Prostate gland (tissue), 2 donors: Measurements from ENCODE around the gene ATP8B3. TPM values are rescaled to one million over a fixed set of nuclear protein-coding genes. Genes with fewer than 3 reads are reported as not detected.

Source experiments
- DNase-seq: peaks from one replicate; pipeline ENCODE4 v3.0.0-alpha.2; 2019; ENCODE audit warnings: low spot score
- H3K27ac ChIP-seq, 2 donors: fragments of 200-600 bp; sonication (generic); 2 replicates each; pipeline ENCODE4 v1.5.1; 2017 to 2019
- H3K27me3 ChIP-seq: fragments of 200-600 bp; sonication (generic); replicated peaks from 2 replicates; pipeline ENCODE4 v1.5.1; 2019; ENCODE audit not compliant: insufficient read depth
- H3K36me3 ChIP-seq, 2 donors: fragments of 200-600 bp; sonication (generic); 1 replicate in 1 of 2; 2 replicates in 1 of 2; pipeline versions ENCODE4 v1.5.1 to v1.8.1; 2017 to 2019
- H3K4me1 ChIP-seq: fragments of 200-600 bp; sonication (generic); replicated peaks from 2 replicates; pipeline ENCODE4 v1.5.1; 2019
- H3K4me3 ChIP-seq, 2 donors: fragments of 200-600 bp; sonication (generic); 2 replicates each; pipeline ENCODE4 v1.5.1; 2017 to 2019
- H3K9me3 ChIP-seq: fragments of 200-600 bp; sonication (generic); 2 replicates; pipeline ENCODE4 v1.5.1; 2017
- CTCF ChIP-seq, 4 experiments: fragments of 200-600 bp in 2 of 4; fragments of 450-650 bp in 2 of 4; sonication (generic) in 2 of 4; IDR thresholded peaks; 1 replicate in 3 of 4; 2 replicates in 1 of 4; pipeline ENCODE4 v1.5.1; 2016 to 2019; ENCODE audit warnings: antibody characterized with exemption in 4 of 4, mild to moderate bottlenecking in 2 of 4, moderate library complexity in 2 of 4
- POLR2A ChIP-seq: fragments of 450-650 bp; IDR thresholded peaks from one replicate; pipeline ENCODE4 v1.6.1; 2016; ENCODE audit warnings: antibody characterized with exemption, mild to moderate bottlenecking
- POLR2AphosphoS5 ChIP-seq: sonication (generic); formaldehyde crosslinking; IDR thresholded peaks from one replicate; pipeline ENCODE4 v1.6.1; 2017; ENCODE audit warnings: antibody characterized with exemption
- WGBS: methylation state at CpG from one replicate; pipeline ENCODE4 v1.1.5; 2018; 5-methylcytosine and 5-hydroxymethylcytosine counted together
- intact Hi-C: fragments of 100-400 bp; cut with DNase I; formaldehyde crosslinking; loops from one replicate; pipeline ENCODE4 v1.14.2; 2022
- total RNA-seq, 2 donors: library from RNA; depleted of rRNA; stranded (reverse); fragments of >200 nt; gene quantifications; one replicate each; pipeline ENCODE4 v1.1.0, GENCODE V29; 2016

The ATP8B3 gene
- total RNA-seq, 2 donors from 2014 or later, result 0.18 to 4.7 TPM

DNA sequence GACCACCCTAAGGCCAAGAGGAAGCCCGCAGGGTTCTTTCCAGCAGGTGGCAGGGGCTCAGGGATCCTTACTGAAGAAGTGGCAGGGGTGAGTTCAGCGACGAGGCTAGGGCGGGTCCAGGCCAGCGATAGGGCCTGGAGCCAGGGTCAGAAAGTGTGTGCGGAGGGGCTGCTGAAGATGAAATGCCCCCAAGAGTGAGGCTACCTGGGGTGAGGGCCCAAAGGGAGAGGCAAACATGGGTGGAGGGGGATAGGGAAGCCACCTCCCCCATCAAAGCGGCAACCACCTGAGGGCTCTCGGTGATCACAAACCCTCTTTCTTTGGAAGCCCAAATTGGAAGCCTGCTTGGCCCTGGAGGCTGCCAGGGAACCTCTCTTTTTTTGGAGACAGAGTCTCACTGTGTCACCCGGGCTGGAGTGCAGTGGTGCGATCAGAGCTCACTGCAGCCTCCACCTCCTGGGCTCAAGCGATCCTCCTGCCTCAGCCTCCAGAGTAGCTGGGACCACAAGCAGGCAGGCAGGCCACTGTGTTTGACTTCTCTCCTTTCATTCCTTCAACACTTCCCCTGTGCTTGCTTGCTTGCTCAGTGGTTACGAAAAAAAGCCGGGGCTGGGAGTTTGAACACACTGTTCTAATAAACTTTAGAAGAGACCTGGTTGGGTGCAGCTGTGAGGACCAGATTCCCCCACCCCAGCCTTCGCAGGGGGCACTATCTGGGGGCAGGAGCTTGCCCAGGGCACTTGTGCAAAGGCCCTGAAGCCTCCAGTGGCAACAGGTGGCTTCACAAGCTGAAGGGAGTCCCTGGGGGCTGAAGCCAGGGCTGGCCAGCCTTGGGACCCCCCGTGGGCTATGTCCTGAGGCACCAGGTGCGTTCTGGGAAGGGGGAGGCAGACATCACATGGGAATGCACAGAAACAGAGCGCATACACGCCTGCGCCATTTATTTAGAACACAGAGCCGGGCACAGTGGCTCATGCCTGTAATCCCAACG lies 1.4 kb upstream of the ATP8B3 start:
- intact Hi-C loops, result no loop called here
- H3K36me3 ChIP-seq, result peaks cover 10 to 13% of the 10 kb centered on the region in 2 donors
- 68% methylated on average over 21 of the region's 21 CpGs for WGBS
- no peak for TF ChIP-seq POLR2AphosphoS5
- TF ChIP-seq POLR2A, result no peak
- no peak for TF ChIP-seq CTCF (IDR thresholded peaks at IDR 0.05)
- DNase-seq, result no peak
- no peaks in the 10 kb centered on the region for H3K9me3 ChIP-seq
- H3K27me3 ChIP-seq, result no peaks in the 10 kb centered on the region
- peak overlapping the region; percentile 32 to 36 for H3K4me3 ChIP-seq
- H3K27ac ChIP-seq, result peak overlapping the region in 1 of 2 donors; percentile 69
- peaks cover 8% of the 10 kb centered on the region for H3K4me1 ChIP-seq

GRCh38 chr19:1812426-1813191 lies 533 bp upstream of the ATP8B3 start:
- no peaks in the 10 kb centered on the region for H3K27me3 ChIP-seq
- peak overlapping the region; percentile 32 to 36 for H3K4me3 ChIP-seq
- H3K4me1 ChIP-seq, result peaks cover 8% of the 10 kb centered on the region
- WGBS, result under 1% methylated on average over 47 of the region's 47 CpGs
- TF ChIP-seq POLR2A (peak; percentile 18), CTCF (IDR thresholded peaks at IDR 0.05) (peak in 3 of 4 experiments; percentile 30 to 53 (median 49)), POLR2AphosphoS5 (no peak)
- intact Hi-C loops, result no loop called here
- DNase-seq, result peak; percentile 79
- H3K9me3 ChIP-seq, result no peaks in the 10 kb centered on the region
- peaks cover 4 to 5% of the 10 kb centered on the region in 2 donors for H3K36me3 ChIP-seq
- H3K27ac ChIP-seq, result peak overlapping the region; percentile 31 to 69

DNA sequence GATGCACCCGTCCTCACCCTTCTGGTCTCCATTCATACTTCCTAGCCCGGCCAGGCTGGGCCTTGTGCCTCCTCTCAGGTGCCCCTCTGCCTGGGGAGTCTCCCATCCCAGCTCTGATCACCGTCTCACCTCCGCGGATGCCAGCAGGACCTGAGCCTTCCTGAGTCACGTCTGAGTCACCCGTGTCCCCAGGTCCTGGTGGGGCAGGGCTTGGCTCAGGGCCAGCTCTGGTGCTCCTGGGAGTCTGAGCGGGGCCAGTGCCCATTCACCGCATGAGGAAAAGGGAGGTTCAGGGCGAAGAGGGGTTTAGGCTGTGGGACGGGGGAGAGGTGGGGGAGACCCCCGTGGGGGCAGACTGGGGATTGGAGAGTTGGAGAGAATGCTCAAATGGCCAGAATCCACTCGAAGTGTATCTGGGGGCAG lies 593 bp downstream of the ATP8B3 start:
- intact Hi-C loops, result no loop called here
- peak overlapping the region; percentile 32 to 36 for H3K4me3 ChIP-seq
- no peaks in the 10 kb centered on the region for H3K27me3 ChIP-seq
- peak overlapping the region in 1 of 2 donors; percentile 69 for H3K27ac ChIP-seq
- DNase-seq, result peak; percentile 46
- no peaks in the 10 kb centered on the region for H3K9me3 ChIP-seq
- H3K4me1 ChIP-seq, result peaks cover 8% of the 10 kb centered on the region
- 24% methylated on average over 13 of the region's 13 CpGs for WGBS
- no peak for TF ChIP-seq POLR2A
- TF ChIP-seq CTCF (IDR thresholded peaks at IDR 0.05), result no peak
- no peak for TF ChIP-seq POLR2AphosphoS5
- H3K36me3 ChIP-seq, result peaks cover 0 to 4% of the 10 kb centered on the region in 2 donors

DNA sequence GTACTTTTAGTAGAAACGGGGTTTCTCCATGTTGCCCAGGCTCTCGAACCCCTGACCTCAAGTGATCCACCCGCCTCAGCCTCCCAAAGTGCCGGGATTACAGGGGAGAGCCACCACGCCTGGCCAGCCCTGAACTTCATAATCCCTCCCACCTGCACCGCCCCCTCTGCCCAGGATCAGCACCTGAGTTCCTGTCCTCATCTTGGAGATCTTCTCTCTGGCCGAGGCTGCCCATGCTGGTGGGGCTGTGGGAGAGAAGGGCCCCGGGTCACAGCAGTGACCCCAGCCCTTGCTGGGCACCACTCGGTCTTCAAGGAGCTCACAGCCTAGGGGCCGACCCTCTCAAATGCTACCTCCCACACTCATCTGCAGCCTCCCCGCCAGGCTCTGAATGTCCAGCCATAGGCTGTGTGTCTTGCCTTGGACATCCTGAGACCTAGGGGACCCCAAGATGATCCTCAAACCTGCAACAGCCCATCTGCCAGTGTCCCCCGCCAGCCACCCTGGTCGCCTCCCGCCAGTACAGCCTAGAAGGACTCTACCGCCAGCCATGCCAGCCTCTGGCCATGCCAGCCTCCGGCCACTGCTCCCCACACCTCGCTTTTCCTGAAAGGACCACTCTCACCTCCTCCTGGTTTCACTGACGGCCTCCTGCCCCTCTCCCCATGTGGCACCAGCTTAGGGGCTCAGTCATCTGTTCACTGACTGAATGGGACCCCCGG lies 1.5 kb downstream of the ATP8B3 start:
- intact Hi-C loops, result no loop called here
- TF ChIP-seq POLR2A (no peak), CTCF (IDR thresholded peaks at IDR 0.05) (no peak), POLR2AphosphoS5 (no peak)
- Histone ChIP-seq H3K9me3 (no peaks in the 10 kb centered on the region), H3K4me3 (no peak overlapping the region), H3K36me3 (no peaks in the 10 kb centered on the region), H3K27ac (no peak overlapping the region), H3K27me3 (no peaks in the 10 kb centered on the region), H3K4me1 (peaks cover 8% of the 10 kb centered on the region)
- no peak for DNase-seq
- WGBS, result 92% methylated on average over 18 of the region's 19 CpGs
